Testis (tissue), 3 donors: Measurements from ENCODE around the gene SFTPA2. TPM values are rescaled to one million over a fixed set of nuclear protein-coding genes. Genes with fewer than 3 reads are reported as not detected.
"Not testable (repeated sequence)": the region's sequence is repeated elsewhere in the genome, so short reads cannot be mapped to it uniquely, and the experiment has no call there.

Experiments
- DNase-seq: peaks from one replicate; pipeline ENCODE4 v3.0.0-alpha.2; 2019
- H3K27ac ChIP-seq, 2 donors: fragments of 200-600 bp; sonication (generic); one replicate each; pipeline ENCODE4 v1.5.1; 2019
- H3K27me3 ChIP-seq: fragments of 200-600 bp; sonication (generic); one replicate; pipeline ENCODE4 v1.5.1; 2019
- H3K36me3 ChIP-seq: fragments of 200-600 bp; sonication (generic); one replicate; pipeline ENCODE4 v1.5.1; 2017; ENCODE audit warnings: low read depth; ENCODE audit errors: missing control alignments
- H3K4me1 ChIP-seq: fragments of 200-600 bp; sonication (generic); one replicate; pipeline ENCODE4 v1.5.1; 2019
- H3K4me3 ChIP-seq, 2 donors: fragments of 200-600 bp; sonication (generic); one replicate each; pipeline ENCODE4 v1.5.1; 2017 to 2019
- H3K9me3 ChIP-seq: fragments of 200-600 bp; sonication (generic); one replicate; pipeline ENCODE4 v1.5.1; 2017
- CTCF ChIP-seq, 3 experiments: fragments of 450-650 bp in 2 of 3; fragments of 200-600 bp in 1 of 3; sonication (generic) in 1 of 3; IDR thresholded peaks; one replicate each; pipeline ENCODE4 v1.5.1; 2016 to 2019; ENCODE audit warnings: antibody characterized with exemption in 3 of 3, mild to moderate bottlenecking in 2 of 3, moderate library complexity in 1 of 3
- POLR2A ChIP-seq: fragments of 450-650 bp; IDR thresholded peaks from one replicate; pipeline ENCODE4 v1.6.1; 2017; ENCODE audit warnings: antibody characterized with exemption, mild to moderate bottlenecking, moderate library complexity
- WGBS, 2 donors: methylation state at CpG; one replicate each; pipeline ENCODE4 v1.1.5; 2018; 5-methylcytosine and 5-hydroxymethylcytosine counted together
- intact Hi-C: fragments of 100-400 bp; cut with DNase I; formaldehyde crosslinking; loops from one replicate; pipeline ENCODE4 v1.15.1; 2023; ENCODE audit warnings: low total_unique reads
- polyA plus RNA-seq: library from polyadenylated mRNA; stranded (reverse); fragments of 350-450 nt; fragmentation: Illumina TruSeq; extraction: RNeasy Lipid Tissue Mini Kit (QIAGEN cat#74804); gene quantifications from one replicate; pipeline ENCODE4 v1.2.3, GENCODE V29; 2014; ENCODE audit warnings: low read depth, low replicate concordance; ENCODE audit not compliant: insufficient read depth
- total RNA-seq, 2 donors: library from RNA; depleted of rRNA; stranded (reverse); fragments of >200 nt; gene quantifications; one replicate each; pipeline ENCODE4 v1.2.3, GENCODE V29; 2016

SFTPA2 gene
- total and polyA plus RNA-seq, 3 donors from 2014 or later = 0.31 TPM; not detected in 2

- intact Hi-C loops = no loop called here
- TF ChIP-seq POLR2A (no peak), CTCF (IDR thresholded peaks at IDR 0.05) (no peak)
- H3K4me1 ChIP-seq = no peaks in the 10 kb centered on the region
Measured at GRCh38 chr10:79581044-79581443, 20.8 kb upstream of the SFTPA2 start.

GRCh38 chr10:79579361-79579760 lies 19.2 kb upstream of the SFTPA2 start:
- intact Hi-C loops = no loop called here
- TF ChIP-seq POLR2A (no peak), CTCF (IDR thresholded peaks at IDR 0.05) (no peak)
- no peaks in the 10 kb centered on the region for H3K9me3 ChIP-seq
- no peak overlapping the region for H3K4me3 ChIP-seq
- DNase-seq = no peak
- H3K36me3 ChIP-seq = no peaks in the 10 kb centered on the region
- WGBS, 2 donors = 86 to 99% methylated on average over 2 of the region's 2 CpGs
- no peaks in the 10 kb centered on the region for H3K27me3 ChIP-seq
- H3K27ac ChIP-seq = no peak overlapping the region
- no peaks in the 10 kb centered on the region for H3K4me1 ChIP-seq

More at GRCh38 chr10:79581044-79581443, 20.8 kb upstream of the SFTPA2 start:
- Histone ChIP-seq H3K36me3 (no peaks in the 10 kb centered on the region), H3K9me3 (no peaks in the 10 kb centered on the region), H3K27ac (no peak overlapping the region), H3K27me3 (no peaks in the 10 kb centered on the region), H3K4me3 (no peak overlapping the region)
- DNase-seq = no peak

DNA sequence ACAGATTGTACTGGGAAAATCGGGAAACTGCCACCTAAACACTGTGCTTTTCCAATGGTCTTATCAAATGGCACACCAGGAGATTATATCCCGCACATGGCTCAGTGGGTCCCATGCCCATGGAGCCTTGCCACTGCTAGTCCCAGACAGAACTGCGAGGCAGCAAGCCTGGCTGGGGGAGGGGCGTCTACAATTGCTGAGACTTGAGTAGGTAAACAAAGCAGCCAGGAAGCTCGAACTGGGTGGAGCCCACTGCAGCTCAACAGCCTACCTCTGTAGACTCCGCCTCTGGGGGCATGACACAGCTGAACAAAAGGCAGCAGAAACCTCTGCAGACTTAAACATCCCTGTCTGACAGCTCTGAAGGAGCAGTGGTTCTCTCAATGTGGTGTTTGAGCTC lies 10.4 kb upstream of the SFTPA2 start:
- H3K4me3 ChIP-seq, H3K36me3 ChIP-seq, DNase-seq, intact Hi-C loops, H3K4me1 ChIP-seq, H3K27me3 ChIP-seq, H3K27ac ChIP-seq, H3K9me3 ChIP-seq: not testable (repeated sequence)
- WGBS, 2 donors = 87 to 93% methylated on average over 6 of the region's 6 CpGs

- intact Hi-C loops = no loop called here
- no peaks in the 10 kb centered on the region for H3K36me3 ChIP-seq
- no peaks in the 10 kb centered on the region for H3K9me3 ChIP-seq
- no peak for DNase-seq
- no peaks in the 10 kb centered on the region for H3K27me3 ChIP-seq
- WGBS, 2 donors = 64 to 71% methylated on average over 4 of the region's 4 CpGs
- no peak overlapping the region for H3K27ac ChIP-seq
- no peak overlapping the region for H3K4me3 ChIP-seq
- no peak for TF ChIP-seq CTCF (IDR thresholded peaks at IDR 0.05)
- no peak for TF ChIP-seq POLR2A
- no peaks in the 10 kb centered on the region for H3K4me1 ChIP-seq
Measured at GRCh38 chr10:79563426-79563825, 3.2 kb upstream of the SFTPA2 start.

GRCh38 chr10:79562135-79562756 lies 2.0 kb upstream of the SFTPA2 start:
- TF ChIP-seq POLR2A (no peak), CTCF (IDR thresholded peaks at IDR 0.05) (peak; percentile 58 to 80 (median 78))
- 11 to 16% methylated on average over 17 of the region's 17 CpGs for WGBS, 2 donors
- no peaks in the 10 kb centered on the region for H3K27me3 ChIP-seq
- H3K4me3 ChIP-seq = peak overlapping the region in 1 of 2 donors; percentile 41
- H3K36me3 ChIP-seq = no peaks in the 10 kb centered on the region
- H3K9me3 ChIP-seq = no peaks in the 10 kb centered on the region
- no peaks in the 10 kb centered on the region for H3K4me1 ChIP-seq
- no peak overlapping the region for H3K27ac ChIP-seq
- intact Hi-C loops = no loop called here
- peak; percentile 83 for DNase-seq
